ENCODE data around the gene FNDC3B. TPM values are rescaled to one million over a fixed set of nuclear protein-coding genes. Genes with fewer than 3 reads are reported as not detected.

Gene FNDC3B
- total RNA-seq, 5 donors from 2014 or later (not counting 1 experiment from before 2014, with no cell fraction given): 18.1 to 46.5 (median 23.5) TPM

DNA sequence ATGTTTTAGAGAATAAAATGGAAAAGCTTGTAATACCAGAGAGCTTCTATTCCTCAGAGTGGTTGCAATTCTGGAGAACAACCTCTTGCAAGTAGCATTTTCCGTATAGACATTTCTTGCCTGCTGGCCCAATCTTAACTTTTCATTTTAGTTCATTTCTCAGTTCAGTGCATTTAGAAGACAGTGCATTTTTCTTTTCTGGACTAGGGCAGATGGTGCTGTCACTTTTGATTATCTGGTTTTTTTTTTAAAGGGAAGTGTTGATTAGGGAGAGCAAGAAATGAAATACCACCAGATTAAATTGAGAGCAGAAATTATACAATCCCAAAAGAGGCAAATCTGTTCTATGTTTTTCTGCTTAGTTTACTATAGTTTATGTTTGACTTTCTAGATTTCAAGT is 236.2 kb downstream of the FNDC3B start:
- DNase-seq: no peak
- Histone ChIP-seq H3K36me3 (ENCODE audit: control insufficient read depth in 2 of 2, extremely low read depth in 1 of 2, insufficient read depth in 1 of 2, low read length in 1 of 2) (no peaks in the 10 kb centered on the region), H3K4me1 (ENCODE audit: control insufficient read depth in 1 of 2, extremely low read depth in 1 of 2, insufficient read depth in 2 of 2, low read length in 2 of 2) (no peaks in the 10 kb centered on the region), H3K4me3 (ENCODE audit: control insufficient read depth in 1 of 2, extremely low read depth in 1 of 2, low read length in 1 of 2) (no peak overlapping the region), H3K27ac (ENCODE audit: low read length) (no peak overlapping the region), H3K9me3 (no peaks in the 10 kb centered on the region), H3K27me3 (replicated peaks in 1 of 2; ENCODE audit: control insufficient read depth in 2 of 2, extremely low read depth in 1 of 2, insufficient read depth in 2 of 2, low read length in 1 of 2) (no peaks in the 10 kb centered on the region)
- no peaks in the 10 kb centered on the region for H3K27me3 Mint-ChIP-seq
- ATAC-seq (replicated peaks in 1 of 4): no peak
- peak overlapping the region in 1 of 2 donors; percentile 37 for H3K27ac Mint-ChIP-seq
- peaks cover 0 to 2% (median 2%) of the 10 kb centered on the region in 3 donors for H3K4me1 Mint-ChIP-seq
- H3K9me3 Mint-ChIP-seq: no peaks in the 10 kb centered on the region
- no peak overlapping the region for H3K4me3 Mint-ChIP-seq
- H3K36me3 Mint-ChIP-seq: peaks cover 25% of the 10 kb centered on the region
- POLR2A ChIA-PET: interaction anchor here in 1 of 2 donors (1.1 kb wide), 1 partner anchor 9 kb away, joined by 3 read pairs; no protein-coding TSS in a partner anchor
- whole genome bisulfite sequencing (ENCODE audit: insufficient coverage): 100% methylated on average over 1 of the region's 1 CpG
- CTCF ChIA-PET: interaction anchor here in 1 of 2 donors (0.9 to 1.1 kb wide), 2 partner anchors 8 to 240 kb away, joined by 3 to 4 read pairs; no protein-coding TSS in a partner anchor

DNA sequence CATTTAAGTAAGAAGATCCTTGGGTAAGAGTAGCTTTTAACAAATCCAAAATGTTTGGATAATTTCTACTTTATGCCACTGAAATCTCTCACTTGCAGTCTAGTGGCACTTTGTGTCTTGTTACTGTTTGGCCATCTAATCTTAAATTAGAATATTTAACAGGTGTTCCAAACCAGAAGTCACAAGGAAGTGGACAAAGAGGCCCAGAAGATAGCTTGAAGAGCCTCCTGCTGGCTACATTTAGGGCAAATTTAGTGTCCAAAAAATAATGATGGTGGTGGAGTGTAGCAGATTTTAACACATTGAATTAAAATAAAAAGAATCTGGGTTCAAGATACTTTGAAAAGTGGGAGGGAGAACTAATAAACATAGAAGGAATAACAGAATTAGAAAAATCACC is 236.7 kb downstream of the FNDC3B start:
- ATAC-seq (replicated peaks in 1 of 4) (no peak), DNase-seq (peak in 1 of 35 experiments; percentile 9)
- no peaks in the 10 kb centered on the region for H3K9me3 ChIP-seq
- Mint-ChIP-seq H3K4me3 (no peak overlapping the region), H3K9me3 (no peaks in the 10 kb centered on the region), H3K27ac (no peak overlapping the region), H3K27me3 (no peaks in the 10 kb centered on the region), H3K4me1 (peaks cover 0 to 2% (median 2%) of the 10 kb centered on the region in 3 donors), H3K36me3 (peaks cover 25% of the 10 kb centered on the region)
- H3K27me3 ChIP-seq (replicated peaks in 1 of 2; ENCODE audit: control insufficient read depth in 2 of 2, extremely low read depth in 1 of 2, insufficient read depth in 2 of 2, low read length in 1 of 2): no peaks in the 10 kb centered on the region
- H3K36me3 ChIP-seq (ENCODE audit: control insufficient read depth in 2 of 2, extremely low read depth in 1 of 2, insufficient read depth in 1 of 2, low read length in 1 of 2): no peaks in the 10 kb centered on the region
- ChIA-PET POLR2A (interaction anchor here in 1 of 2 donors (1.1 kb wide), 1 partner anchor 8 kb away, joined by 3 read pairs; no protein-coding TSS in a partner anchor), CTCF (interaction anchor here in 1 of 2 donors (1.1 kb wide), 1 partner anchor 241 kb away, joined by 4 read pairs; no protein-coding TSS in a partner anchor)
- no peaks in the 10 kb centered on the region for H3K4me1 ChIP-seq (ENCODE audit: control insufficient read depth in 1 of 2, extremely low read depth in 1 of 2, insufficient read depth in 2 of 2, low read length in 2 of 2)
- H3K27ac ChIP-seq (ENCODE audit: low read length): no peak overlapping the region
- no peak overlapping the region for H3K4me3 ChIP-seq (ENCODE audit: control insufficient read depth in 1 of 2, extremely low read depth in 1 of 2, low read length in 1 of 2)

- no peaks in the 10 kb centered on the region for H3K27me3 Mint-ChIP-seq
- Histone ChIP-seq H3K27ac (ENCODE audit: low read length) (no peak overlapping the region), H3K4me1 (ENCODE audit: control insufficient read depth in 1 of 2, extremely low read depth in 1 of 2, insufficient read depth in 2 of 2, low read length in 2 of 2) (no peaks in the 10 kb centered on the region), H3K9me3 (no peaks in the 10 kb centered on the region), H3K4me3 (ENCODE audit: control insufficient read depth in 1 of 2, extremely low read depth in 1 of 2, low read length in 1 of 2) (no peak overlapping the region), H3K27me3 (replicated peaks in 1 of 2; ENCODE audit: control insufficient read depth in 2 of 2, extremely low read depth in 1 of 2, insufficient read depth in 2 of 2, low read length in 1 of 2) (no peaks in the 10 kb centered on the region), H3K36me3 (ENCODE audit: control insufficient read depth in 2 of 2, extremely low read depth in 1 of 2, insufficient read depth in 1 of 2, low read length in 1 of 2) (no peaks in the 10 kb centered on the region)
- H3K27ac Mint-ChIP-seq: no peak overlapping the region
- H3K36me3 Mint-ChIP-seq: peaks cover 19% of the 10 kb centered on the region
- POLR2A ChIA-PET: no interaction called here
- no CpG with 5 or more reads among the region's 5 CpGs for WGBS (ENCODE audit: insufficient coverage)
- no peak for DNase-seq
- no peaks in the 10 kb centered on the region for H3K9me3 Mint-ChIP-seq
- no peak for ATAC-seq (replicated peaks in 1 of 4)
- peaks cover 0 to 2% (median 2%) of the 10 kb centered on the region in 3 donors for H3K4me1 Mint-ChIP-seq
- no peak overlapping the region for H3K4me3 Mint-ChIP-seq
- CTCF ChIA-PET: interaction anchor here in 1 of 2 donors (0.6 to 0.7 kb wide), 2 partner anchors 436 to 739 kb away, joined by 4 to 8 read pairs; no protein-coding TSS in a partner anchor
These were observed 237.8 kb downstream of the FNDC3B start for GRCh38 chr3:172277151-172277652.

GRCh38 chr3:172279191-172279640 is 239.8 kb downstream of the FNDC3B start:
- Mint-ChIP-seq H3K4me1 (peaks cover 0 to 2% (median 2%) of the 10 kb centered on the region in 3 donors), H3K27ac (no peak overlapping the region), H3K9me3 (no peaks in the 10 kb centered on the region), H3K4me3 (no peak overlapping the region), H3K27me3 (no peaks in the 10 kb centered on the region), H3K36me3 (peaks cover 18% of the 10 kb centered on the region)
- no peak overlapping the region for H3K27ac ChIP-seq (ENCODE audit: low read length)
- ATAC-seq (replicated peaks in 1 of 4) (no peak), DNase-seq (no peak)
- H3K27me3 ChIP-seq (replicated peaks in 1 of 2; ENCODE audit: control insufficient read depth in 2 of 2, extremely low read depth in 1 of 2, insufficient read depth in 2 of 2, low read length in 1 of 2): no peaks in the 10 kb centered on the region
- CTCF ChIA-PET: no interaction called here
- no peaks in the 10 kb centered on the region for H3K36me3 ChIP-seq (ENCODE audit: control insufficient read depth in 2 of 2, extremely low read depth in 1 of 2, insufficient read depth in 1 of 2, low read length in 1 of 2)
- WGBS (ENCODE audit: insufficient coverage): 100% methylated on average over 1 of the region's 5 CpGs
- H3K9me3 ChIP-seq: no peaks in the 10 kb centered on the region
- H3K4me3 ChIP-seq (ENCODE audit: control insufficient read depth in 1 of 2, extremely low read depth in 1 of 2, low read length in 1 of 2): no peak overlapping the region
- POLR2A ChIA-PET: no interaction called here
- H3K4me1 ChIP-seq (ENCODE audit: control insufficient read depth in 1 of 2, extremely low read depth in 1 of 2, insufficient read depth in 2 of 2, low read length in 2 of 2): no peaks in the 10 kb centered on the region

DNA sequence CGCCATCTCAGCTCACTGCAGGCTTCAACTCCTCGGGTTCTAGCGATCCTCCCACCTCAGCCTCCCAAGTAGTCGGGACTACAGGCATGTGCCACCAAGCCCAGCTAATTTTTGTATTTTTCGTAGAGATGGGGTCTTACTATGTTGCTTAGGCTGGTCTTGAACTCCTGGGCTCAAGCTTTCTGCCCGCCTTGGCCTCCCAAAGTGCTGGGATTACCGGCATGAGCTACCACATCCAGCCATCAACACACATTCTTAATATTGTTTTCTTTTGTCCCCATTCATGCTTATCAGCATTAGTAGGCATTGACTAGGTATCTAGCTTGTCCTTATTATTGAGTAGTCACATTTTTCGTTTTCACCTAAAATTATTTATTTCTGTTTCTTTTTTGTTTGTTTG is 240.6 kb downstream of the FNDC3B start:
- Histone ChIP-seq H3K27me3 (replicated peaks in 1 of 2; ENCODE audit: control insufficient read depth in 2 of 2, extremely low read depth in 1 of 2, insufficient read depth in 2 of 2, low read length in 1 of 2) (no peaks in the 10 kb centered on the region), H3K4me1 (ENCODE audit: control insufficient read depth in 1 of 2, extremely low read depth in 1 of 2, insufficient read depth in 2 of 2, low read length in 2 of 2) (no peaks in the 10 kb centered on the region), H3K4me3 (ENCODE audit: control insufficient read depth in 1 of 2, extremely low read depth in 1 of 2, low read length in 1 of 2) (no peak overlapping the region), H3K27ac (ENCODE audit: low read length) (no peak overlapping the region), H3K36me3 (ENCODE audit: control insufficient read depth in 2 of 2, extremely low read depth in 1 of 2, insufficient read depth in 1 of 2, low read length in 1 of 2) (no peaks in the 10 kb centered on the region), H3K9me3 (no peaks in the 10 kb centered on the region)
- 100% methylated on average over 2 of the region's 8 CpGs for WGBS (ENCODE audit: insufficient coverage)
- ChIA-PET CTCF (no interaction called here), POLR2A (no interaction called here)
- H3K9me3 Mint-ChIP-seq: no peaks in the 10 kb centered on the region
- no peak overlapping the region for H3K27ac Mint-ChIP-seq
- no peak for ATAC-seq (replicated peaks in 1 of 4)
- peaks cover 0 to 2% (median 2%) of the 10 kb centered on the region in 3 donors for H3K4me1 Mint-ChIP-seq
- peaks cover 21% of the 10 kb centered on the region for H3K36me3 Mint-ChIP-seq
- no peak for DNase-seq
- no peaks in the 10 kb centered on the region for H3K27me3 Mint-ChIP-seq
- H3K4me3 Mint-ChIP-seq: no peak overlapping the region

GRCh38 chr3:172280406-172281051 is 241.2 kb downstream of the FNDC3B start:
- no peaks in the 10 kb centered on the region for H3K9me3 Mint-ChIP-seq
- Histone ChIP-seq H3K27ac (ENCODE audit: low read length) (no peak overlapping the region), H3K4me1 (ENCODE audit: control insufficient read depth in 1 of 2, extremely low read depth in 1 of 2, insufficient read depth in 2 of 2, low read length in 2 of 2) (no peaks in the 10 kb centered on the region), H3K9me3 (no peaks in the 10 kb centered on the region), H3K4me3 (ENCODE audit: control insufficient read depth in 1 of 2, extremely low read depth in 1 of 2, low read length in 1 of 2) (no peak overlapping the region), H3K27me3 (replicated peaks in 1 of 2; ENCODE audit: control insufficient read depth in 2 of 2, extremely low read depth in 1 of 2, insufficient read depth in 2 of 2, low read length in 1 of 2) (no peaks in the 10 kb centered on the region), H3K36me3 (ENCODE audit: control insufficient read depth in 2 of 2, extremely low read depth in 1 of 2, insufficient read depth in 1 of 2, low read length in 1 of 2) (no peaks in the 10 kb centered on the region)
- H3K4me1 Mint-ChIP-seq: peaks cover 0 to 1% (median 1%) of the 10 kb centered on the region in 3 donors
- no peak overlapping the region for H3K27ac Mint-ChIP-seq
- ChIA-PET CTCF (interaction anchor here in 1 of 2 donors (0.6 kb wide), 1 partner anchor 159 kb away, joined by 3 read pairs; no protein-coding TSS in a partner anchor), POLR2A (no interaction called here)
- H3K27me3 Mint-ChIP-seq: no peaks in the 10 kb centered on the region
- ATAC-seq (replicated peaks in 1 of 4) (no peak), DNase-seq (no peak)
- peaks cover 24% of the 10 kb centered on the region for H3K36me3 Mint-ChIP-seq
- no peak overlapping the region for H3K4me3 Mint-ChIP-seq
- no CpG with 5 or more reads among the region's 1 CpG for WGBS (ENCODE audit: insufficient coverage)

Data from T-cell (primary cell).